Suprapubic skin (tissue), 4 donors: ENCODE data around the gene LSM2. TPM values are rescaled to one million over a fixed set of nuclear protein-coding genes. Genes with fewer than 3 reads are reported as not detected.

ENCODE experiments used
- DNase-seq, 2 donors: peaks; one replicate each; pipeline ENCODE4 v3.0.0-alpha.2; 2019; ENCODE audit warnings: low spot score in 2 of 2
- H3K27ac ChIP-seq: fragments of 200-600 bp; sonication (generic); one replicate; pipeline ENCODE4 v1.5.1; 2019
- H3K27me3 ChIP-seq: fragments of 200-600 bp; sonication (generic); one replicate; pipeline ENCODE4 v1.5.1; 2019
- H3K36me3 ChIP-seq: fragments of 200-600 bp; sonication (generic); one replicate; pipeline ENCODE4 v1.5.1; 2019
- H3K4me1 ChIP-seq: fragments of 200-600 bp; sonication (generic); one replicate; pipeline ENCODE4 v1.5.1; 2019
- H3K4me3 ChIP-seq: fragments of 200-600 bp; sonication (generic); one replicate; pipeline ENCODE4 v1.5.1; 2019; ENCODE audit warnings: mild to moderate bottlenecking
- H3K9me3 ChIP-seq: fragments of 200-600 bp; sonication (generic); one replicate; pipeline ENCODE4 v1.5.1; 2019
- EP300 ChIP-seq: sonication (generic); formaldehyde crosslinking; IDR thresholded peaks from one replicate; pipeline ENCODE4 v1.6.1; 2017; ENCODE audit warnings: antibody characterized with exemption
- POLR2A ChIP-seq, 2 donors: fragments of 450-650 bp; IDR thresholded peaks; one replicate each; pipeline ENCODE4 v1.6.1; 2017; ENCODE audit warnings: antibody characterized with exemption in 2 of 2, mild to moderate bottlenecking in 2 of 2, moderate library complexity in 2 of 2
- POLR2AphosphoS5 ChIP-seq, 3 donors: sonication (generic); formaldehyde crosslinking; IDR thresholded peaks; one replicate each; pipeline ENCODE4 v1.6.1; 2017; ENCODE audit warnings: antibody characterized with exemption in 3 of 3
- WGBS: methylation state at CpG from one replicate; pipeline ENCODE4 v1.1.5; 2018; 5-methylcytosine and 5-hydroxymethylcytosine counted together
- total RNA-seq, 4 donors: library from RNA; depleted of rRNA; stranded (reverse); fragments of >200 nt; gene quantifications; one replicate each; pipeline ENCODE4 v1.1.0, GENCODE V29; 2016
- TF ChIP-seq, protein P1 (sequence below), 2 donors: fragments of 200-600 bp in 1 of 2; fragments of 450-650 bp in 1 of 2; sonication (generic) in 1 of 2; IDR thresholded peaks; one replicate each; pipeline ENCODE4 v1.5.1; 2016 to 2019; ENCODE audit warnings: antibody characterized with exemption in 2 of 2, mild to moderate bottlenecking in 1 of 2, moderate library complexity in 1 of 2

The LSM2 gene
- total RNA-seq, 4 donors from 2014 or later: 21.7 to 39.5 (median 30.2) TPM

GRCh38 chr6:31781244-31782125, 25.3 kb downstream of the LSM2 start:
- Histone ChIP-seq H3K4me1 (peaks cover 11% of the 10 kb centered on the region), H3K27me3 (no peaks in the 10 kb centered on the region), H3K27ac (no peak overlapping the region), H3K36me3 (peaks cover 76% of the 10 kb centered on the region), H3K4me3 (no peak overlapping the region), H3K9me3 (no peaks in the 10 kb centered on the region)
- no peak for DNase-seq
- WGBS: 91% methylated on average over 19 of the region's 23 CpGs
- TF ChIP-seq POLR2AphosphoS5 (IDR thresholded peaks at IDR 0.05): no peak
- no peak for TF ChIP-seq EP300
- TF ChIP-seq, protein P1, sequence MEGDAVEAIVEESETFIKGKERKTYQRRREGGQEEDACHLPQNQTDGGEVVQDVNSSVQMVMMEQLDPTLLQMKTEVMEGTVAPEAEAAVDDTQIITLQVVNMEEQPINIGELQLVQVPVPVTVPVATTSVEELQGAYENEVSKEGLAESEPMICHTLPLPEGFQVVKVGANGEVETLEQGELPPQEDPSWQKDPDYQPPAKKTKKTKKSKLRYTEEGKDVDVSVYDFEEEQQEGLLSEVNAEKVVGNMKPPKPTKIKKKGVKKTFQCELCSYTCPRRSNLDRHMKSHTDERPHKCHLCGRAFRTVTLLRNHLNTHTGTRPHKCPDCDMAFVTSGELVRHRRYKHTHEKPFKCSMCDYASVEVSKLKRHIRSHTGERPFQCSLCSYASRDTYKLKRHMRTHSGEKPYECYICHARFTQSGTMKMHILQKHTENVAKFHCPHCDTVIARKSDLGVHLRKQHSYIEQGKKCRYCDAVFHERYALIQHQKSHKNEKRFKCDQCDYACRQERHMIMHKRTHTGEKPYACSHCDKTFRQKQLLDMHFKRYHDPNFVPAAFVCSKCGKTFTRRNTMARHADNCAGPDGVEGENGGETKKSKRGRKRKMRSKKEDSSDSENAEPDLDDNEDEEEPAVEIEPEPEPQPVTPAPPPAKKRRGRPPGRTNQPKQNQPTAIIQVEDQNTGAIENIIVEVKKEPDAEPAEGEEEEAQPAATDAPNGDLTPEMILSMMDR (IDR thresholded peaks at IDR 0.05): no peak
- no peak for TF ChIP-seq POLR2A (IDR thresholded peaks at IDR 0.05)

GRCh38 chr6:31780507-31781243, 26.1 kb downstream of the LSM2 start:
- TF ChIP-seq POLR2A (IDR thresholded peaks at IDR 0.05) (no peak), EP300 (no peak), POLR2AphosphoS5 (IDR thresholded peaks at IDR 0.05) (no peak)
- TF ChIP-seq, protein P1 (IDR thresholded peaks at IDR 0.05): no peak
- DNase-seq: no peak
- Histone ChIP-seq H3K4me1 (peaks cover 19% of the 10 kb centered on the region), H3K4me3 (no peak overlapping the region), H3K9me3 (no peaks in the 10 kb centered on the region), H3K27me3 (no peaks in the 10 kb centered on the region), H3K27ac (no peak overlapping the region), H3K36me3 (peaks cover 72% of the 10 kb centered on the region)
- WGBS: 89% methylated on average over 6 of the region's 20 CpGs

- Histone ChIP-seq H3K4me1 (peaks cover 24% of the 10 kb centered on the region), H3K9me3 (no peaks in the 10 kb centered on the region), H3K27me3 (no peaks in the 10 kb centered on the region), H3K4me3 (no peak overlapping the region), H3K27ac (no peak overlapping the region), H3K36me3 (peaks cover 65% of the 10 kb centered on the region)
- no CpG with 5 or more reads among the region's 10 CpGs for WGBS
- DNase-seq: no peak
- TF ChIP-seq EP300: no peak
- no peak for TF ChIP-seq POLR2AphosphoS5 (IDR thresholded peaks at IDR 0.05)
- TF ChIP-seq, protein P1 (IDR thresholded peaks at IDR 0.05): no peak
- no peak for TF ChIP-seq POLR2A (IDR thresholded peaks at IDR 0.05)
Observed at GRCh38 chr6:31779908-31780307, 26.9 kb downstream of the LSM2 start.

DNA sequence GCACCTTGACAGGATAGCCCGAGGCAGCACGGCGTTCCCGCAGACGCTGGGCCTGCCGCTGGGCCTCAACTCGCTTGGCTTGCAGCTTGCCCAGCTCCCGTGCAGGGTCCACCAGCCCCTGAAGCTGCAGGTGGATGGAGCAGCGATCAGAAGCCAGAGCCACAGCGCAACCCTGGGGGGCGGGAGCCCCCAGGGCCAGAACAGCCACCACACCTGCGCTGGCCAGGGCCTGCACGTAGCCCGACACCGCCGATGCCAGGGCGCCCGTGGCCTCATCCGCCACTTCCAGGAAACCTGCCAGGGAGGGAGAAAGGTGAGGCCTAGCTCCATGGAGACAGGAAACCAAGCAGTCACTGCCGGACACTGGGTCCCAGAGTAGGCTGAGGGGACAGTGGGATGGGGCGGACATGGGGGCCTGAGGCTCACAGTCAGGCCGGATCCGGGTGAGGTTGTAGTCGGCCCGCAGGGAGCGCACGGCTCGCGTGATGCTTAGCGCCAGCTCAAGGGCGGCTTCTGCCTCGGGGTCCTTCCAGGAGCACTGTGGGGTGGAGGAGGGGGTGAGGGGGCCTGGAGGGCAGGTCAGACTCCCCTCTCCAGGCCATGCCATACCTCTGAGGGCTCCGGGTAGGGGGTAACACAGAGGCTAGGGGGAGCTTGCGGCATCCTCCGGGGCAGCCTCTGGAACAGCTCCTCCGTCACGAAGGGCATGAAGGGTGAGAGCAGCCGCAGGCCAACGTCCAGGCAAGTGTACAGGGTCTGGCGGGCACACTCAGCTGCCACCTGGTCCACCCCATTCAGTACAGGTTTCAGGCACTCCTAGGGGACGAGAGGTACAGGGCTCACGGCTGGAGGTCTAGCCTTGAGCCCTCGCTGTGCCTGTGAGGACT, 27.5 kb downstream of the LSM2 start:
- no peak for DNase-seq
- WGBS: 83% methylated on average over 19 of the region's 43 CpGs
- H3K4me1 ChIP-seq: peaks cover 24% of the 10 kb centered on the region
- peaks cover 58% of the 10 kb centered on the region for H3K36me3 ChIP-seq
- H3K4me3 ChIP-seq: no peak overlapping the region
- TF ChIP-seq POLR2AphosphoS5 (IDR thresholded peaks at IDR 0.05) (no peak), EP300 (no peak), POLR2A (IDR thresholded peaks at IDR 0.05) (no peak)
- TF ChIP-seq, protein P1 (IDR thresholded peaks at IDR 0.05): no peak
- no peaks in the 10 kb centered on the region for H3K27me3 ChIP-seq
- H3K9me3 ChIP-seq: no peaks in the 10 kb centered on the region
- no peak overlapping the region for H3K27ac ChIP-seq
